ENCODE measurements around the gene FAM72B. TPM values are rescaled to one million over a fixed set of nuclear protein-coding genes. Genes with fewer than 3 reads are reported as not detected.
"Not testable (repeated sequence)": the region's sequence is repeated elsewhere in the genome, so short reads cannot be mapped to it uniquely, and the experiment has no call there.

Gene FAM72B
- total RNA-seq, 3 donors from 2014 or later (not counting 1 experiment from before 2014, with no cell fraction given), result 0.40 to 1.9 (median 1.0) TPM

- H3K9me3 Mint-ChIP-seq; H3K36me3 Mint-ChIP-seq; H3K4me3 ChIP-seq (ENCODE audit: low read length); ATAC-seq; H3K27ac ChIP-seq (ENCODE audit: low read length); H3K27me3 ChIP-seq (ENCODE audit: control insufficient read depth, insufficient read depth, low read length); DNase-seq; intact Hi-C loops (cut with micrococcal nuclease); H3K27ac Mint-ChIP-seq; H3K4me1 Mint-ChIP-seq; H3K9me3 ChIP-seq (ENCODE audit: control insufficient read depth, insufficient read depth, low read length); H3K27me3 Mint-ChIP-seq (ENCODE audit: low read depth in 2 of 2); H3K36me3 ChIP-seq (ENCODE audit: control insufficient read depth, insufficient read depth, low read length); H3K4me1 ChIP-seq (ENCODE audit: control insufficient read depth, insufficient read depth, low read length); H3K4me3 Mint-ChIP-seq: not testable (repeated sequence)
- 95% methylated on average over 1 of the region's 8 CpGs for WGBS (ENCODE audit: insufficient coverage)
Observed at GRCh38 chr1:121205786-121206711, 21.9 kb upstream of the FAM72B start.

GRCh38 chr1:121202986-121203385 is 18.8 kb upstream of the FAM72B start:
- H3K27me3 ChIP-seq (ENCODE audit: control insufficient read depth, insufficient read depth, low read length); H3K27ac ChIP-seq (ENCODE audit: low read length); DNase-seq; H3K9me3 Mint-ChIP-seq; H3K9me3 ChIP-seq (ENCODE audit: control insufficient read depth, insufficient read depth, low read length); ATAC-seq; H3K36me3 ChIP-seq (ENCODE audit: control insufficient read depth, insufficient read depth, low read length); H3K4me3 Mint-ChIP-seq; H3K4me1 Mint-ChIP-seq; H3K4me3 ChIP-seq (ENCODE audit: low read length); H3K36me3 Mint-ChIP-seq; H3K27me3 Mint-ChIP-seq (ENCODE audit: low read depth in 2 of 2); intact Hi-C loops (cut with micrococcal nuclease); H3K27ac Mint-ChIP-seq; H3K4me1 ChIP-seq (ENCODE audit: control insufficient read depth, insufficient read depth, low read length): not testable (repeated sequence)
- 88% methylated on average over 2 of the region's 3 CpGs for WGBS (ENCODE audit: insufficient coverage)

GRCh38 chr1:121200985-121201981 is 17.1 kb upstream of the FAM72B start:
- DNase-seq; H3K4me3 Mint-ChIP-seq; H3K27ac ChIP-seq (ENCODE audit: low read length); H3K27me3 Mint-ChIP-seq (ENCODE audit: low read depth in 2 of 2); H3K4me1 Mint-ChIP-seq; H3K27me3 ChIP-seq (ENCODE audit: control insufficient read depth, insufficient read depth, low read length); H3K27ac Mint-ChIP-seq; ATAC-seq; H3K36me3 ChIP-seq (ENCODE audit: control insufficient read depth, insufficient read depth, low read length); H3K4me3 ChIP-seq (ENCODE audit: low read length); H3K9me3 Mint-ChIP-seq; H3K36me3 Mint-ChIP-seq; H3K9me3 ChIP-seq (ENCODE audit: control insufficient read depth, insufficient read depth, low read length); H3K4me1 ChIP-seq (ENCODE audit: control insufficient read depth, insufficient read depth, low read length); intact Hi-C loops (cut with micrococcal nuclease): not testable (repeated sequence)
- WGBS (ENCODE audit: insufficient coverage), result 100% methylated on average over 2 of the region's 13 CpGs

GRCh38 chr1:121200232-121200631 is 16.1 kb upstream of the FAM72B start:
- H3K9me3 ChIP-seq (ENCODE audit: control insufficient read depth, insufficient read depth, low read length); H3K36me3 ChIP-seq (ENCODE audit: control insufficient read depth, insufficient read depth, low read length); H3K9me3 Mint-ChIP-seq; H3K27ac ChIP-seq (ENCODE audit: low read length); H3K4me3 Mint-ChIP-seq; H3K27me3 ChIP-seq (ENCODE audit: control insufficient read depth, insufficient read depth, low read length); H3K4me1 Mint-ChIP-seq; H3K36me3 Mint-ChIP-seq; intact Hi-C loops (cut with micrococcal nuclease); DNase-seq; H3K27ac Mint-ChIP-seq; H3K27me3 Mint-ChIP-seq (ENCODE audit: low read depth in 2 of 2); ATAC-seq; H3K4me1 ChIP-seq (ENCODE audit: control insufficient read depth, insufficient read depth, low read length); H3K4me3 ChIP-seq (ENCODE audit: low read length): not testable (repeated sequence)
- no CpG with 5 or more reads among the region's 1 CpG for WGBS (ENCODE audit: insufficient coverage)

GRCh38 chr1:121199763-121200162 is 15.6 kb upstream of the FAM72B start:
- H3K9me3 Mint-ChIP-seq; H3K4me1 ChIP-seq (ENCODE audit: control insufficient read depth, insufficient read depth, low read length); H3K27me3 Mint-ChIP-seq (ENCODE audit: low read depth in 2 of 2); H3K36me3 Mint-ChIP-seq; H3K27ac Mint-ChIP-seq; ATAC-seq; DNase-seq; intact Hi-C loops (cut with micrococcal nuclease); H3K27me3 ChIP-seq (ENCODE audit: control insufficient read depth, insufficient read depth, low read length); H3K4me1 Mint-ChIP-seq; H3K27ac ChIP-seq (ENCODE audit: low read length); H3K4me3 Mint-ChIP-seq; H3K9me3 ChIP-seq (ENCODE audit: control insufficient read depth, insufficient read depth, low read length); H3K4me3 ChIP-seq (ENCODE audit: low read length); H3K36me3 ChIP-seq (ENCODE audit: control insufficient read depth, insufficient read depth, low read length): not testable (repeated sequence)
- WGBS (ENCODE audit: insufficient coverage), result no CpG with 5 or more reads among the region's 3 CpGs

DNA sequence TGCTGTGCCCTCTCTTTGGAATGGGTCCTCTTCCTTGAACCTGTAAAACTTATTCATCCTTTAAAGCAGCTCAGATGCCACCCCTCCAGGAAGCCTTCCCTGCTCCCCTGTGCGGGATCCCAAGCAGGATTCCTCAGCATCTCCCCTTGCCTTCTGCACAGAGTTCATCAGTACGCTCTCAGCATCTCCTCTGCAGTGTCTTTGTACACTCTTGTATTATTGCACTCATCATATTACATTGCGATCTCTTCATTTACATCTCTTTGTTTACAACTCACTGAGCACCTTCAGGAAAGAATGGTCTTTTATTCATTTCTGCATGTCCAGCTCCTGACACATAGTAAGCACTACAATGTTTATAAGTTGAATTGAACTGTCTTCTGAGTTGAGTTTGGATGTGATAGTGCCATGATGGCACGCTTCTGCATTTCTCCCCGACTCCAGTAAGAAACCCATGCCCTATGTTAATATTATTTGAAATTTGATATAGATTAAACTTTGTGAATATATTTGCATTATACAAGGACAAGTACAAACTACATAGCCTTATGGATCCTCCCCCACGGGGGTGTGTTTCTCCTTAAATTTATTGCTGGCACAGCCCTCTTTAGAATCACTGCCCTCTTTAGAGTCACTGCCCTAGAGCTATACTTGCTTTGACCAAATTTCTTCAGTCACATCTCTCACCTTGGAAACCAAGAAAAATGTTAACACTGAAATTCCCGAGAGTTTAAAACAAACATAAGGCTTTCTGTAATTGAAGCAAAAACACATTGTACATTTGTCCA is 13.1 kb upstream of the FAM72B start:
- H3K36me3 ChIP-seq (ENCODE audit: control insufficient read depth, insufficient read depth, low read length); DNase-seq; H3K27me3 ChIP-seq (ENCODE audit: control insufficient read depth, insufficient read depth, low read length); intact Hi-C loops (cut with micrococcal nuclease); H3K4me3 Mint-ChIP-seq; ATAC-seq; H3K4me1 Mint-ChIP-seq; H3K27me3 Mint-ChIP-seq (ENCODE audit: low read depth in 2 of 2); H3K27ac ChIP-seq (ENCODE audit: low read length); H3K9me3 Mint-ChIP-seq; H3K4me1 ChIP-seq (ENCODE audit: control insufficient read depth, insufficient read depth, low read length); H3K36me3 Mint-ChIP-seq; H3K4me3 ChIP-seq (ENCODE audit: low read length); H3K27ac Mint-ChIP-seq; H3K9me3 ChIP-seq (ENCODE audit: control insufficient read depth, insufficient read depth, low read length): not testable (repeated sequence)
- no CpG with 5 or more reads among the region's 7 CpGs for WGBS (ENCODE audit: insufficient coverage)

DNA sequence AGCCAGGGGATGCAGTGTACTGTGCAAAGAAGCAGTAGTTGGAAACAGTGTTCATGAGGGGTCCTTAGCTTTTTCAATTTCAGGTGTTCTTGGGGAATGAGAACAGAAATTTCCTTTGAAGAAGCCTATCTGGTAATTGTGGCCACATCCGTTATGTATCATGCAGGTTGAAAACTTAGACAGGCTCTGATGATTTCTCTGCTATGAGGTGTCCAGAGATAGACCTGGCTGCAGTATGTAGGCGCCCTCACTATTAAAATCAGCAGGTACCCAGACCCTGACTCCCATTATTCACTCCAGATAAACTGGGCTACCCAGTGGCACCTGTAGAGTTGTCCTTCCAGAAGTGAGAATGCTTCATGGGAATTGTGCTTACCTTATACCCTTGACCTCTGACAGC is 8.4 kb upstream of the FAM72B start:
- no CpG with 5 or more reads among the region's 2 CpGs for WGBS (ENCODE audit: insufficient coverage)
- H3K9me3 ChIP-seq (ENCODE audit: control insufficient read depth, insufficient read depth, low read length); H3K9me3 Mint-ChIP-seq; intact Hi-C loops (cut with micrococcal nuclease); H3K27ac ChIP-seq (ENCODE audit: low read length); DNase-seq; H3K36me3 ChIP-seq (ENCODE audit: control insufficient read depth, insufficient read depth, low read length); H3K27ac Mint-ChIP-seq; H3K27me3 ChIP-seq (ENCODE audit: control insufficient read depth, insufficient read depth, low read length); H3K4me1 Mint-ChIP-seq; H3K36me3 Mint-ChIP-seq; H3K27me3 Mint-ChIP-seq (ENCODE audit: low read depth in 2 of 2); H3K4me3 ChIP-seq (ENCODE audit: low read length); H3K4me1 ChIP-seq (ENCODE audit: control insufficient read depth, insufficient read depth, low read length); H3K4me3 Mint-ChIP-seq; ATAC-seq: not testable (repeated sequence)
